ENCODE measurements around the gene TNRC6A. TPM values are rescaled to one million over a fixed set of nuclear protein-coding genes. Genes with fewer than 3 reads are reported as not detected.

TNRC6A gene
- total and polyA plus RNA-seq, 4 donors = 9.3 to 42.3 (median 22.9) TPM

DNA sequence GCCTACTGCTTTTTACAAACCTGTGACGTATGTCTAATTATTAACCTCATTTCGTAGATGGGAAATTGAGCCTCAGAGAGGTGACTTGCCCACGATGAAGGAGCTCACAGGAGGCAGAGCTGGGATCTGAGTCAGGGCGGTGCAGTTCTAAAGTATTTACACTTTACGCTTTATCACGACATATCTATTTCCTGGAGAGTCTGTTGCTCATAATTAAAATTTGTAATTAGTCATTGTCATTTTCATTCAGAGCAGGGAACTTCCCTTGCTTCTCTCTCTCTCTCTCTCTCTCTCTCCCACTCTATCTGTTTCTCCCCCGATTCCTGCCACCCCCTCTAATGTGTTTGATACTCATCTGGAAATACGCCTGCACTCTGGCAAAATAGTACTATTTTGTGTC lies 122.2 kb downstream of the TNRC6A start (continued):
- TF ChIP-seq, protein P1, sequence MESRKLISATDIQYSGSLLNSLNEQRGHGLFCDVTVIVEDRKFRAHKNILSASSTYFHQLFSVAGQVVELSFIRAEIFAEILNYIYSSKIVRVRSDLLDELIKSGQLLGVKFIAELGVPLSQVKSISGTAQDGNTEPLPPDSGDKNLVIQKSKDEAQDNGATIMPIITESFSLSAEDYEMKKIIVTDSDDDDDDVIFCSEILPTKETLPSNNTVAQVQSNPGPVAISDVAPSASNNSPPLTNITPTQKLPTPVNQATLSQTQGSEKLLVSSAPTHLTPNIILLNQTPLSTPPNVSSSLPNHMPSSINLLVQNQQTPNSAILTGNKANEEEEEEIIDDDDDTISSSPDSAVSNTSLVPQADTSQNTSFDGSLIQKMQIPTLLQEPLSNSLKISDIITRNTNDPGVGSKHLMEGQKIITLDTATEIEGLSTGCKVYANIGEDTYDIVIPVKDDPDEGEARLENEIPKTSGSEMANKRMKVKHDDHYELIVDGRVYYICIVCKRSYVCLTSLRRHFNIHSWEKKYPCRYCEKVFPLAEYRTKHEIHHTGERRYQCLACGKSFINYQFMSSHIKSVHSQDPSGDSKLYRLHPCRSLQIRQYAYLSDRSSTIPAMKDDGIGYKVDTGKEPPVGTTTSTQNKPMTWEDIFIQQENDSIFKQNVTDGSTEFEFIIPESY (IDR thresholded peaks at IDR 0.05) = no peak
- TF ChIP-seq, protein P2, sequence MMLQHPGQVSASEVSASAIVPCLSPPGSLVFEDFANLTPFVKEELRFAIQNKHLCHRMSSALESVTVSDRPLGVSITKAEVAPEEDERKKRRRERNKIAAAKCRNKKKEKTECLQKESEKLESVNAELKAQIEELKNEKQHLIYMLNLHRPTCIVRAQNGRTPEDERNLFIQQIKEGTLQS (IDR thresholded peaks at IDR 0.05) = no peak

DNA sequence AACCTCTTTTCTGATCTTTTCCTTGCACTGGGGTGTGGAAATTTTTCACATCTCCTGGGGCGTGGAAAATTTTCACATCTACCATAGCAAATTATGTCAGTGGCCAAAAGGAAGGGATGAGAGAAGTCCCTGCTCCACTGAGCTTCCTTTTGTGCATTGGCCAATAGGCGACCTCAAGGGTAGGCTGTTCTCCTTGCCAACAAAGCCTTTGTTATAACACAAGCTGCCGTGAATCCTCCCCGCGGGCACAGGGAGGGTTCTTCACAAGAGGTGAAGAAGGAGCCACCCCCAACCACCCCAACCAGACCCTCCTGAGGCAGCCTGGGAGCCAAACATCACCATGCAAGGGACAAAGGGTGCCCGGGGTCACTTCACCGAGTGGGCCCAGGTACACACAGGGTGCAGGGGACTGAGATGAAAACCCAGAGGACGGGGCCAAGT lies 122.8 kb downstream of the TNRC6A start:
- Histone ChIP-seq H3K4me3 (ENCODE audit: low read depth in 1 of 3, low read length in 3 of 3) (no peak overlapping the region), H3K9me3 (ENCODE audit: control insufficient read depth in 4 of 4, low read length in 3 of 4) (no peaks in the 10 kb centered on the region), H3K4me1 (ENCODE audit: control insufficient read depth in 4 of 4, insufficient read depth in 4 of 4, low read length in 3 of 4) (no peaks in the 10 kb centered on the region), H3K36me3 (ENCODE audit: control insufficient read depth in 4 of 4, insufficient read depth in 3 of 4, low read depth in 1 of 4, low read length in 3 of 4) (no peaks in the 10 kb centered on the region), H3K27me3 (ENCODE audit: control insufficient read depth in 4 of 4, insufficient read depth in 4 of 4, low read length in 3 of 4) (no peaks in the 10 kb centered on the region), H3K9ac (ENCODE audit: low read depth in 1 of 2, low read length in 2 of 2) (no peak overlapping the region), H3K27ac (ENCODE audit: low read depth in 1 of 2, low read length in 2 of 2) (no peak overlapping the region)
- no peak for TF ChIP-seq FOXA2 (IDR thresholded peaks at IDR 0.05)
- TF ChIP-seq, protein P2 (IDR thresholded peaks at IDR 0.05) = no peak
- TF ChIP-seq HNF4G (IDR thresholded peaks at IDR 0.05) = no peak
- no peak for TF ChIP-seq RAD21 (IDR thresholded peaks at IDR 0.05)
- TF ChIP-seq EGR1 (IDR thresholded peaks at IDR 0.05; ENCODE audit: low read depth in 2 of 2) = no peak
- TF ChIP-seq, protein P3, sequence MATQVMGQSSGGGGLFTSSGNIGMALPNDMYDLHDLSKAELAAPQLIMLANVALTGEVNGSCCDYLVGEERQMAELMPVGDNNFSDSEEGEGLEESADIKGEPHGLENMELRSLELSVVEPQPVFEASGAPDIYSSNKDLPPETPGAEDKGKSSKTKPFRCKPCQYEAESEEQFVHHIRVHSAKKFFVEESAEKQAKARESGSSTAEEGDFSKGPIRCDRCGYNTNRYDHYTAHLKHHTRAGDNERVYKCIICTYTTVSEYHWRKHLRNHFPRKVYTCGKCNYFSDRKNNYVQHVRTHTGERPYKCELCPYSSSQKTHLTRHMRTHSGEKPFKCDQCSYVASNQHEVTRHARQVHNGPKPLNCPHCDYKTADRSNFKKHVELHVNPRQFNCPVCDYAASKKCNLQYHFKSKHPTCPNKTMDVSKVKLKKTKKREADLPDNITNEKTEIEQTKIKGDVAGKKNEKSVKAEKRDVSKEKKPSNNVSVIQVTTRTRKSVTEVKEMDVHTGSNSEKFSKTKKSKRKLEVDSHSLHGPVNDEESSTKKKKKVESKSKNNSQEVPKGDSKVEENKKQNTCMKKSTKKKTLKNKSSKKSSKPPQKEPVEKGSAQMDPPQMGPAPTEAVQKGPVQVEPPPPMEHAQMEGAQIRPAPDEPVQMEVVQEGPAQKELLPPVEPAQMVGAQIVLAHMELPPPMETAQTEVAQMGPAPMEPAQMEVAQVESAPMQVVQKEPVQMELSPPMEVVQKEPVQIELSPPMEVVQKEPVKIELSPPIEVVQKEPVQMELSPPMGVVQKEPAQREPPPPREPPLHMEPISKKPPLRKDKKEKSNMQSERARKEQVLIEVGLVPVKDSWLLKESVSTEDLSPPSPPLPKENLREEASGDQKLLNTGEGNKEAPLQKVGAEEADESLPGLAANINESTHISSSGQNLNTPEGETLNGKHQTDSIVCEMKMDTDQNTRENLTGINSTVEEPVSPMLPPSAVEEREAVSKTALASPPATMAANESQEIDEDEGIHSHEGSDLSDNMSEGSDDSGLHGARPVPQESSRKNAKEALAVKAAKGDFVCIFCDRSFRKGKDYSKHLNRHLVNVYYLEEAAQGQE (IDR thresholded peaks at IDR 0.05) = no peak
- TF ChIP-seq, protein P1 (IDR thresholded peaks at IDR 0.05) = no peak
- TF ChIP-seq SP1 (IDR thresholded peaks at IDR 0.05) = no peak
- TF ChIP-seq GABPA (IDR thresholded peaks at IDR 0.05 in 1 of 2, conservative IDR thresholded peaks at IDR 0.05 in 1 of 2) = no peak
- no peak for TF ChIP-seq TAF1 (conservative IDR thresholded peaks at IDR 0.05)
- TF ChIP-seq, protein P4, sequence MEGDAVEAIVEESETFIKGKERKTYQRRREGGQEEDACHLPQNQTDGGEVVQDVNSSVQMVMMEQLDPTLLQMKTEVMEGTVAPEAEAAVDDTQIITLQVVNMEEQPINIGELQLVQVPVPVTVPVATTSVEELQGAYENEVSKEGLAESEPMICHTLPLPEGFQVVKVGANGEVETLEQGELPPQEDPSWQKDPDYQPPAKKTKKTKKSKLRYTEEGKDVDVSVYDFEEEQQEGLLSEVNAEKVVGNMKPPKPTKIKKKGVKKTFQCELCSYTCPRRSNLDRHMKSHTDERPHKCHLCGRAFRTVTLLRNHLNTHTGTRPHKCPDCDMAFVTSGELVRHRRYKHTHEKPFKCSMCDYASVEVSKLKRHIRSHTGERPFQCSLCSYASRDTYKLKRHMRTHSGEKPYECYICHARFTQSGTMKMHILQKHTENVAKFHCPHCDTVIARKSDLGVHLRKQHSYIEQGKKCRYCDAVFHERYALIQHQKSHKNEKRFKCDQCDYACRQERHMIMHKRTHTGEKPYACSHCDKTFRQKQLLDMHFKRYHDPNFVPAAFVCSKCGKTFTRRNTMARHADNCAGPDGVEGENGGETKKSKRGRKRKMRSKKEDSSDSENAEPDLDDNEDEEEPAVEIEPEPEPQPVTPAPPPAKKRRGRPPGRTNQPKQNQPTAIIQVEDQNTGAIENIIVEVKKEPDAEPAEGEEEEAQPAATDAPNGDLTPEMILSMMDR (IDR thresholded peaks at IDR 0.05; ENCODE audit: low read depth, low read length, missing input control) = no peak
- TF ChIP-seq JUND (IDR thresholded peaks at IDR 0.05) = no peak
- no peak for TF ChIP-seq HNF4A (conservative IDR thresholded peaks at IDR 0.05)
- no peak for TF ChIP-seq YY1 (IDR thresholded peaks at IDR 0.05)
- TF ChIP-seq FOXA1 (IDR thresholded peaks at IDR 0.05) = no peak
- TF ChIP-seq, protein P5, sequence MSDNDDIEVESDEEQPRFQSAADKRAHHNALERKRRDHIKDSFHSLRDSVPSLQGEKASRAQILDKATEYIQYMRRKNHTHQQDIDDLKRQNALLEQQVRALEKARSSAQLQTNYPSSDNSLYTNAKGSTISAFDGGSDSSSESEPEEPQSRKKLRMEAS (IDR thresholded peaks at IDR 0.05) = no peak
- no peak for TF ChIP-seq NR2F2 (IDR thresholded peaks at IDR 0.05)
- no peak for TF ChIP-seq RXRA (IDR thresholded peaks at IDR 0.05)
- 86% methylated on average over 8 of the region's 8 CpGs for WGBS
- DNase-seq (ENCODE audit: low spot score) = no peak

Data from liver (tissue), 9 donors.